Hematopoietic multipotent progenitor cell treated with erythropoietin and hydrocortisone succinate and interleukin-3 and kit ligand, for 15 days (in vitro differentiated cells): Measurements from ENCODE around the gene CYFIP1.

Experiments
- DNase-seq: peaks from one replicate; pipeline ENCODE4 v3.0.0-alpha.2; 2015; ENCODE audit warnings: low spot score

The CYFIP1 gene

GRCh38 chr15:22916606-22917350 is 63.4 kb downstream of the CYFIP1 start:
- DNase-seq = no peak

DNA sequence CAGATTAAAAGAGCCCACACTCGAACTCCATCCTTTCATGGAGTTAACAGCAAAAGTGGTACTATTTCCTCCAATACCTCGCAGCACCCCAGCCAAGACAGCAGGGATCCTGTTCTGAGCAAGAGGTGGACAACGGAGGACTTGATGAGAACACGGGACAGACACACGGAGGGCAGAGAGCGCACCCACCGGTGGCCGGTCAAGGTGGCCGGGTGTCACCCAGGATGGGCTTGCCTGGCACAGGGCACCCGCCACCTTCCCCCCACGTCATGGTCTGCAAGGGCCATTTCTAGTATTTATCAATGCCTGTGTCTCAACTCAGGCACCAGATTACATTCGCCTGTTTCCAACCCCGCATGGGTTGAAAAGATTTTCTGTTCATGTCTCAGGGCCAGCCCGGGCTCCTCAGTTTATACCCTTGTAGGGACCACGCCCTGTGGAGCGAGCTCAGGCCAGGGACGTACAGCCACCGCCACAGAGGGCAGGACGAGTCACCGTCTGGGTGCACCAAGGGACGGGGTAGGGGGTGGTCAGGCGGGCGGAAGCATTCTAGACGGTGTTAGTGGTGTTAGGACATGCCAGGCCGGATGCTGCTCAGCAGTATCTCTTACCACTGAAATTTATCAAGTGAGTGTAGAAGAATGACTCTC is 64.2 kb downstream of the CYFIP1 start:
- DNase-seq = no peak

- no peak for DNase-seq
These were observed 66.4 kb downstream of the CYFIP1 start for GRCh38 chr15:22913646-22914380.

DNA sequence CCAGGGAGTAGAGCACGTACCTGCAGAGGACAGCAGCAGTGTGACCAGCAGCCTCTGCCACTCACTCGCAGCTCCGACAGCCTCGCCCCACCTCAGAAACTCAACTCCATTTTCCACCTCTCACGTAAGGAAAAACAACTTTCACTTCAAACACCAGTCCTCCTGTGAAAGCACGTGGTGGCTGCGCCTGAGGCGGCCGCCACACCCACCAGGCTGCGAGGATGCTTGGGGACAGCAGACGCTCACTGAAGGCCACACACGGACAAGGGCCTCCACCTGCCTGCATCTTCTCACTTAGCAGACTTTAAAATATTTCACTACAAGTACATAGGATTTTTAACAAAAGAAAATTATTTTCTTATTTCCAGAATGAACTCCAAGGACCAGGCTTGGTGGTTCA is 67.9 kb downstream of the CYFIP1 start:
- no peak for DNase-seq

DNA sequence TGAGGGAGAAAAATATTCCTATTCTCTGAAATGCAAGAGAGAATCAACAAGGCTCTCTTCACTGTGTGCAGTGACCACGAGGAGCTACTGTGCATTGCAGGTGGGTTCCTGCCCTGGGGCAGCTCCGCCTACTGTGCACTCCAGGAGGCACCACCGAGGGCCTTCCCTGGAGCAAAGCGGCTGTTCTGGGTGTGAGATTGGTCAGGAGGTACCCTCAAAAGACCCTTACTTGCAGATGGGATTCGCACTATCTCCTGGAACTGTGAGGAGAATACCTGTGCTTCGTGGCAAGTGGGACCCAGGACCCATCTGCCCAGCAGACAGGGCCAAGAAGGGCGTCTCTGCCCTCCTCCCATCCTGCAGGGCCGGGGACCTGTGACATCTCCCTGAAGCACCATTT is 68.9 kb downstream of the CYFIP1 start:
- no peak for DNase-seq

- no peak for DNase-seq
These were observed 71.3 kb downstream of the CYFIP1 start for GRCh38 chr15:22908830-22909229.

DNA sequence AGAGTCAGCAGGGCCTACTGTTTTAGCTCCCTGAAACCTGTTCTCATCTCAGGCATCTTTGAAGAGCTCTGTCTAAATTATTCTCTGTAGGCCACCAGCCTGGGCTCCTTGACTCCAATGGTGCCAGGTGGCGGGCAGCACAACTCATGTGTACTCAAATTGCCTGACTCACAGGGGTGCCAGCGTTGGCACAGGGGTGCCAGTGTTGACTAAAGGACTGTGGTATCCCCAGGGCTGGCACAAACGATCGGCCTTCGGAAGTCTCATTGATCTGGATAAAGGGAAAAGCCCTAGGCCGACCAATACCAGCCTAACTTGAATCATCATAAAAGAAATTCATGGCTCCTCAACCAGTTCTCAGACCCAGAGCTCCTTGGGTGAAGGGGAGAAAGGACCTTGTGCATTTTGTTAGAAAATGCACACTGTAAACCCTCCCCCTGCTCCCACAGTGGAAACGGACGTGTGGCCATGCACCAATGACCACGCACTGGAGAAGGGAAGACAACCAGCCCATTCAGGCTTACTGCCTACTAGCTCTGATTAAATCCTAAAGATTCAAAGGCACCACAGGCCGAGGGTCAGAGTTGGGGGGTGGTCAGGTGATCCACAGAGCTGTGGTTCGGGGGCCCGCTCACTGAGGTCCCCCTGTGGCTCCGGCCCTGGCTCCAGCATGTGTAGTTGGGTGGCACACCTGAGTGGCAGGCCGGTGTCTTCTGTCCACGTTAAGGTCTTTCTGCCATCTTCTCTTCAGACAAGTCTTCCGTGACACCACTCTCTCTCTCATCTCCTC is 72.8 kb downstream of the CYFIP1 start:
- DNase-seq = no peak

DNA sequence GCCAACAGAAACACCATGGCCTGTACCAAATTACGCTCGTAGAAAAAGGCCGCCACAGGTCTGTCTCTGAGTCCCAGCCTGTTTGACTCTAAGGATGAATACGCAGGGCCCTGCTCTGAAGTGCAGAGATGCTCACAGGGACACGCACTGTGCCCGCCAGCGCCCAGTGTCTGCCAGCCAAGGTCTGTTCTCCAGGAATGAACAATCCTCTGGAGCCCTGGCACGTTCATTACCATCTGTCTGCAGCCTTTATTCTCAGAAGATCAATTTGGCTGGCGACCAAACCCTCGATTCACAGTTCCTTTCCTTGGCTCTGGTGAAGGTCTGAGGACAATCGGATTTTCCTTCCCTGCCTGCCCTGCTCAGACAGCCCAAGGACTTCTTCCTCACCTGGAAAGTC is 75.4 kb downstream of the CYFIP1 start:
- DNase-seq = no peak

GRCh38 chr15:22903961-22904534 is 76.1 kb downstream of the CYFIP1 start:
- no peak for DNase-seq

DNA sequence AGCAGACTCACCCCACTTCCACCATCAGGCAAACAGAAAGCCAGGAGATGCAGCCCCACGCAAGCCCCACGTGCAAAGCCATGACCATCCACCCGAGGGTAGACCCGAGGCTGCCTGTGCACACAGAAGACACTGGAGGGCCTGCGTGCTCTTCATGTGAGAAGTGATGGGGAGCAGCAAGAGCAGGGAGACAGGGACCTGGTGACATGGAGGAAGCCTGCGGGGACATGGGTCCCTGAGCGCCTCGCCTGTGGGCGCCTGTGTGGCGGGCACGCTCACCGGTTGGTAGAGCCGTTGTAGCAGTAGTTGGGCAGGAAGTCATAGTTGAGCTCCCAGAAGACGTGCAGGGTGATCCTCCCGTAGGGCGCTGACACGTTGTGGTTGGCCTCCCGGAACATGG is 76.7 kb downstream of the CYFIP1 start:
- DNase-seq = no peak

DNA sequence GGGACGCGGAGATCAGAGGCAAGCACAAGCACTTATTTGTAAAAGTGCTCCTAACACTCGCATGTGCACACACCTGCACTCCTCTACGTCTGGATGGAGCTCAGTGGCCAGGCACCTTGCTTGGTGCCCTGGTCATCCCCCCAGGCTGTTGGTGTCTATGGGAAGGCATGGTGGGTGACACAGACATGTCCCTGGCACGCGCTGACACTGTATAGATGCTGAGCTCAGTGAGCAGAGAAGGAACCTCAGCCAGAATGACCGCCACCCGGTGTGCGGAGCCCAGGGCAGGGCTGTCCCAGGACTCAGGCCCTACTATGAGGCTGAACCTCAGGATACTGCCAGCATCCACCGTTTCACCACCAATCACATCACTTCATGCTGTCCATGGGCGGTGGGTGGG is 77.2 kb downstream of the CYFIP1 start:
- DNase-seq = no peak

DNA sequence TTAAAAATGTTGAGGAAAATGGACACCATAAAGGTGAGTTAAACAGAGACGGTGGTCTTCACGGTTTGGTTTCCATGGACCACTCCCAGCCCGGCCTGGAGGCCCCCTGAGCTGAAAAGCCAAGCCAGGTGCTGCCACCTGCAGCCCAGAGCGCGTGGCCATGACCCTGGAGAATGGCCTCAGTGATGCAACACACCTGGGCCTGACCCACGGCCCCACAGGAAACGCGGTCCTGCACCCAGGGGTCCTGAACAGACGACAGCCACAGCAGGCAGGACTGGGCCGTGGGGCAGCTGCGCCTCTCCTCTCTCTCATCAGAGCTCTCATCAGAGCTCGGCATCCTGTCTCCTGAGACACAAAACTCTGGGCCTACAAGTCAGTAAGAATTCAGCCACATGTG is 77.6 kb downstream of the CYFIP1 start:
- DNase-seq = no peak

DNA sequence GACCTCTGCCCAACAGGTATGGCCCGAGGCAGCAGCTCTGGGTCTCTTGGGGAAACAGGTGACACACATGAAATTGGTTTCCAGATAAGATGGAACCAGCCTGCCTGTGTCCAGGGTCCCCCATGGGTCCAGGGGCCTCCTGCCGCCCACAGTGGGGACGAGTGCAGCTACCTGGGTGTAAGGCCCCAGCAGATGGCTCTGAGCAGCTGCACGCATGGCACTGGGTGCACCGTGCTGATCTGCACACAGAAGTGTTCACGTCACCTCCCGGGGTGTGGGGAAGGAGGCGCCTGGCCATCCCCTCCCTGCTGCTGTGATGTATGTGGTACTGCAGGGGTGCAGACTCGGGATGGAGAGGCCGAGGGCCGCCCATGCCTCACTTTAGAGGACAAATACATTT is 78.1 kb downstream of the CYFIP1 start:
- no peak for DNase-seq

DNA sequence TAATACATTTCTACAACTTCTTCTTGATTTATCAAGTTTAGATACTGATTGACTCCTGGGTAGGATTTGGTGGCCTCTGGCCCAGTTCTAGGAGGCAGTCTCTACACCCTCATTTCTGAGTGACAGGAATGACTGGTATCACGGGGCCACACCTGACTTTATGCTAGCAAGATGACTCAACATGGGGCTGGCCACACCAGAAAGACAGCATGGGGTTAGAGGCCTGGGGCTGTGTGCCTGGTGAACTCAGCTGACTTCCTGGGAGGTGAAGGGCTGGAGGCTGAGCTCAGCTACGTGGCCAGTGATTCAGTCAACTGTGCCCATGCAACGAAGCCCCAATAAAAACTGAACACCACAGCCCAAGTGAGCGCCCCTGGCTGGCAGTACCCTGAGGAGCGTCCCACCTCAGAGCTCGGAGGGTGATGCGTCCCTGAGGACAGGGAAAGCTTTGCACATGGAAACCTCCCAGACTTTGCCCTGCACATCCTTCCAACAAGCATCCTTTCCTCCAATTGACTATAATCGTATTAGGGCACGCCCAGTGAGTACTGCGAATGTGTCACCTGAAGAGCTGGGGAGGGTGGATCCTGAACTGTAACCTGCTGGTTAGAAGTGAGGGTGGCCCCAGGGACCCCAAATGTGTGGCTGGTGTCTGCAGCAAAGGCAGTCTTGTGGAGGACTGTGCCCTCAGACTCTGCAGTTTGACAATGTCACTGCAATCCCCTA is 84.5 kb downstream of the CYFIP1 start:
- no peak for DNase-seq

- no peak for DNase-seq
These were observed 86.3 kb downstream of the CYFIP1 start for GRCh38 chr15:22893881-22894280.

- no peak for DNase-seq
These were observed 87.1 kb downstream of the CYFIP1 start for GRCh38 chr15:22893081-22893480.

GRCh38 chr15:22892333-22892732 is 87.8 kb downstream of the CYFIP1 start:
- DNase-seq = no peak

GRCh38 chr15:22891426-22892210 is 88.5 kb downstream of the CYFIP1 start:
- DNase-seq = no peak

GRCh38 chr15:22890296-22890695 is 89.9 kb downstream of the CYFIP1 start:
- DNase-seq = no peak

- DNase-seq = no peak
These were observed 90.9 kb downstream of the CYFIP1 start for GRCh38 chr15:22889146-22889818.
